Tibial nerve (tissue), 4 donors: Measurements from ENCODE around the gene ATXN7L1. TPM values are rescaled to one million over a fixed set of nuclear protein-coding genes. Genes with fewer than 3 reads are reported as not detected.

ENCODE experiments used
- DNase-seq, 2 donors: peaks; one replicate each; pipeline ENCODE4 v3.0.0-alpha.2; 2019; ENCODE audit warnings: low spot score in 2 of 2
- H3K27ac ChIP-seq, 4 donors: fragments of 200-600 bp; sonication (generic) in 3 of 4; one replicate each; pipeline ENCODE4 v1.5.1; 2017 to 2019; ENCODE audit warnings: mild to moderate bottlenecking in 1 of 4
- H3K27me3 ChIP-seq, 2 donors: fragments of 200-600 bp; sonication (generic) in 1 of 2; one replicate each; pipeline versions ENCODE4 v1.5.1 to v1.6.0; 2017 to 2019
- H3K36me3 ChIP-seq, 3 donors: fragments of 200-600 bp; sonication (generic); one replicate each; pipeline ENCODE4 v1.5.1; 2018 to 2019
- H3K4me1 ChIP-seq, 4 donors: fragments of 200-600 bp; sonication (generic) in 3 of 4; one replicate each; pipeline ENCODE4 v1.5.1; 2017 to 2019
- H3K4me3 ChIP-seq, 4 donors: fragments of 200-600 bp; sonication (generic) in 3 of 4; one replicate each; pipeline ENCODE4 v1.5.1; 2017 to 2019; ENCODE audit warnings: mild to moderate bottlenecking in 1 of 4, moderate library complexity in 1 of 4
- H3K9me3 ChIP-seq, 4 donors: fragments of 200-600 bp; sonication (generic) in 3 of 4; one replicate each; pipeline ENCODE4 v1.5.1; 2017 to 2019
- CTCF ChIP-seq, 5 experiments: fragments of 200-600 bp in 3 of 5; fragments of 450-650 bp in 2 of 5; sonication (generic) in 3 of 5; IDR thresholded peaks; one replicate each; pipeline ENCODE4 v1.5.1; 2016 to 2019; ENCODE audit warnings: antibody characterized with exemption in 5 of 5, mild to moderate bottlenecking in 3 of 5, moderate library complexity in 2 of 5
- EP300 ChIP-seq, 2 donors: sonication (generic); formaldehyde crosslinking; IDR thresholded peaks; one replicate each; pipeline ENCODE4 v1.6.1; 2017; ENCODE audit warnings: antibody characterized with exemption in 2 of 2, mild to moderate bottlenecking in 1 of 2
- POLR2A ChIP-seq, 2 donors: fragments of 450-650 bp; IDR thresholded peaks; one replicate each; pipeline ENCODE4 v1.6.1; 2017; ENCODE audit warnings: antibody characterized with exemption in 2 of 2, mild to moderate bottlenecking in 2 of 2, moderate library complexity in 2 of 2
- WGBS, 2 donors: methylation state at CpG; one replicate each; pipeline ENCODE4 v1.1.5; 2018; 5-methylcytosine and 5-hydroxymethylcytosine counted together
- total RNA-seq, 4 donors: library from RNA; depleted of rRNA; stranded (reverse); fragments of >200 nt; gene quantifications; one replicate each; pipeline ENCODE4 v1.1.0, GENCODE V29; 2016

ATXN7L1 gene
- total RNA-seq, 4 donors from 2014 or later = 14.6 to 22.5 (median 19.1) TPM

DNA sequence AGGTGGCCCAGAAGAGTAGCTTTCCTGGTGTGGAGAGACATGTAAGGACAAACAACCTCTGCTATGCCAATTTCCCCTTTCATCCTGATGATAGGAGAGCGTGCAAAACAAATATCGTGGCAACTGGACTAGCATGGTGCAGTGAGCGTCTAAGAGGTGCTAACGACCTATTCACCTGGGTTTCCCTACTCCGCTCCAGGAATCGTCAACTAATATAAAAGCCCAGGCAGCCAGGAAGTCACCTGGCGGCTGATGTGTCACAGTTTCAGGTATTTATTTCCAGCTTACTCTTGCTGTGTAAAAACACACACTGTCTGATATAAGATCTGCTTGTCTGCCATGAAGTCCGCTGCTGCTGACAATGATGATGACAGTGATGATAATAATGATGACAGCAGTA, 238.6 kb downstream of the ATXN7L1 start:
- H3K36me3 ChIP-seq = peaks cover 0 to 76% (median 0%) of the 10 kb centered on the region in 3 donors
- H3K4me1 ChIP-seq = peaks cover 0 to 27% (median 5%) of the 10 kb centered on the region in 4 donors
- TF ChIP-seq POLR2A (IDR thresholded peaks at IDR 0.05) (no peak), CTCF (IDR thresholded peaks at IDR 0.05) (no peak), EP300 (IDR thresholded peaks at IDR 0.05) (no peak)
- no peaks in the 10 kb centered on the region for H3K9me3 ChIP-seq
- no peak overlapping the region for H3K27ac ChIP-seq
- no peaks in the 10 kb centered on the region for H3K27me3 ChIP-seq
- whole genome bisulfite sequencing, 2 donors = 87 to 92% methylated on average over 8 of the region's 8 CpGs
- H3K4me3 ChIP-seq = no peak overlapping the region
- DNase-seq = no peak

GRCh38 chr7:105636982-105637381, 239.4 kb downstream of the ATXN7L1 start:
- Histone ChIP-seq H3K4me1 (peaks cover 0 to 27% (median 5%) of the 10 kb centered on the region in 4 donors), H3K9me3 (no peaks in the 10 kb centered on the region), H3K27me3 (no peaks in the 10 kb centered on the region), H3K36me3 (peaks cover 0 to 74% (median 0%) of the 10 kb centered on the region in 3 donors), H3K4me3 (no peak overlapping the region), H3K27ac (no peak overlapping the region)
- DNase-seq = no peak
- TF ChIP-seq POLR2A (IDR thresholded peaks at IDR 0.05) (no peak), EP300 (IDR thresholded peaks at IDR 0.05) (no peak), CTCF (IDR thresholded peaks at IDR 0.05) (no peak)
- WGBS, 2 donors = 91 to 95% methylated on average over 8 of the region's 8 CpGs

DNA sequence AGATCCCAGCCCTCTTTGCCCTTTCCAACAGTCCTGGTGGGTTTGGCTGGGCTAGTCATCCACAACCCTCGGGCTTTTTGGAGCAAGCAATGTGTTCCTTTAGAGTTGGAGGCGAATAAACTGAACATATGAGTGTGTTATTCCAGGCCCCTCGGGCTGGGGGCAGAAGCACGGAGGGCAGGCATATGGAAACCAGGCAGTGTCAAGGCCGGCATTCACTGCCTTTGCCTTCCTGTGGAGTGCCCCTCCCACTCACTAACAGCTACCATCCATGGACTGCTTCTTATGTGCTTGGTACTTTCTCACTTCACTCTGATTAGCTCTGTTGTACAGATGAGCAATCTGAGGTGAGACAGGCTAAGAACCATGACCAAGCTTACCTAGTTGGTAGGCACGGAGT, 241.2 kb downstream of the ATXN7L1 start:
- DNase-seq = no peak
- Histone ChIP-seq H3K4me3 (no peak overlapping the region), H3K27ac (no peak overlapping the region), H3K27me3 (no peaks in the 10 kb centered on the region), H3K36me3 (peaks cover 0 to 85% (median 0%) of the 10 kb centered on the region in 3 donors), H3K9me3 (no peaks in the 10 kb centered on the region), H3K4me1 (peaks cover 0 to 11% (median 3%) of the 10 kb centered on the region in 4 donors)
- TF ChIP-seq CTCF (IDR thresholded peaks at IDR 0.05) (no peak), EP300 (IDR thresholded peaks at IDR 0.05) (no peak), POLR2A (IDR thresholded peaks at IDR 0.05) (no peak)
- 61 to 67% methylated on average over 6 of the region's 6 CpGs for WGBS, 2 donors

DNA sequence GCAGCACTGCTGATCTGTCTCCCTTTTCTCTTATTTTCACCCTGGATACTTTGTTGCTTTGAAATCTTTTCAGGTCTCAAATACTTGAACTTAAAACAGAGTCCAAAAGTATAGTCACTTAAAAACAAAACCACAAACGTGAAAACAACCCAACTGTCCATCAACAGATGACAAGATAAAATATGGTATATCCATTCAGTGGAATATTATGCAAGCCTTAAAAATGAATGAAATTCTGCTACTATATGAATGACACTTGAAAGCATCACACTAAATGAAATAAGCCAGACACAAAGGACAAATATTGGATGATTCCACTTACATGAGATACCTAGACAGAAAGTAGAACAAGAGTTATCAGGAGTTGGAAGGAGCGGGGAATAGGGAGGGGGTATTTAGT, 250.4 kb downstream of the ATXN7L1 start:
- H3K4me3 ChIP-seq = no peak overlapping the region
- no peaks in the 10 kb centered on the region for H3K27me3 ChIP-seq
- WGBS, 2 donors = 73 to 96% methylated on average over 2 of the region's 2 CpGs
- H3K4me1 ChIP-seq = peaks cover 0 to 8% (median 0%) of the 10 kb centered on the region in 4 donors
- H3K9me3 ChIP-seq = no peaks in the 10 kb centered on the region
- no peak overlapping the region for H3K27ac ChIP-seq
- no peak for DNase-seq
- H3K36me3 ChIP-seq = peaks cover 0 to 83% (median 0%) of the 10 kb centered on the region in 3 donors
- TF ChIP-seq EP300 (IDR thresholded peaks at IDR 0.05) (no peak), POLR2A (IDR thresholded peaks at IDR 0.05) (no peak), CTCF (IDR thresholded peaks at IDR 0.05) (no peak)

- H3K9me3 ChIP-seq = no peaks in the 10 kb centered on the region
- H3K27me3 ChIP-seq = no peaks in the 10 kb centered on the region
- peaks cover 0 to 68% (median 0%) of the 10 kb centered on the region in 3 donors for H3K36me3 ChIP-seq
- peaks cover 0 to 14% (median 0%) of the 10 kb centered on the region in 4 donors for H3K4me1 ChIP-seq
- TF ChIP-seq POLR2A (IDR thresholded peaks at IDR 0.05) = no peak
- no peak for TF ChIP-seq EP300 (IDR thresholded peaks at IDR 0.05)
- no peak for TF ChIP-seq CTCF (IDR thresholded peaks at IDR 0.05)
- H3K4me3 ChIP-seq = no peak overlapping the region
- no peak overlapping the region for H3K27ac ChIP-seq
- no peak for DNase-seq
- WGBS, 2 donors = 95 to 97% methylated on average over 15 of the region's 15 CpGs
These were observed 252.5 kb downstream of the ATXN7L1 start for GRCh38 chr7:105623906-105624305.
